Head of caudate nucleus (tissue), 42 donors: ENCODE measurements around the gene PPP1R12B.
"Not testable (repeated sequence)": the region's sequence is repeated elsewhere in the genome, so short reads cannot be mapped to it uniquely, and the experiment has no call there.

ENCODE experiments used
- DNase-seq, 42 donors: peaks; one replicate each; pipeline versions ENCODE4 v3.0.0 to v3.0.0-alpha.2; 2020 to 2021; ENCODE audit warnings: mixed read lengths in 7 of 42
- intact Hi-C: fragments of 100-400 bp; cut with DNase I; formaldehyde crosslinking; loops from one replicate; pipeline ENCODE4 v1.15.0; 2022

Gene PPP1R12B

GRCh38 chr1:202629257-202629811 lies 280.8 kb downstream of the PPP1R12B start:
- DNase-seq, result peak in 2 of 42 donors; percentile 6 to 23
- intact Hi-C loops, result not testable (repeated sequence)

GRCh38 chr1:202630096-202630495 lies 281.6 kb downstream of the PPP1R12B start:
- intact Hi-C loops, result not testable (repeated sequence)
- peak in 1 of 42 donors; percentile 6 for DNase-seq

GRCh38 chr1:202630541-202630940 lies 282.0 kb downstream of the PPP1R12B start:
- intact Hi-C loops, result no loop called here
- DNase-seq, result peak in 2 of 42 donors; percentile 8 to 23

GRCh38 chr1:202631076-202631923 lies 282.8 kb downstream of the PPP1R12B start:
- intact Hi-C loops, result no loop called here
- peak in 2 of 42 donors; percentile 9 to 22 for DNase-seq

GRCh38 chr1:202632241-202632640 lies 283.7 kb downstream of the PPP1R12B start:
- DNase-seq, result peak in 26 of 42 donors; percentile 31 to 77 (median 56)
- intact Hi-C loops, result no loop called here

- intact Hi-C loops, DNase-seq: not testable (repeated sequence)
Measured at GRCh38 chr1:202636171-202636570, 287.7 kb downstream of the PPP1R12B start.

GRCh38 chr1:202637321-202638018 lies 289.0 kb downstream of the PPP1R12B start:
- intact Hi-C loops, DNase-seq: not testable (repeated sequence)

- intact Hi-C loops, result no loop called here
- no peak for DNase-seq
Measured at GRCh38 chr1:202638019-202638700, 289.7 kb downstream of the PPP1R12B start.

- not testable (repeated sequence) for DNase-seq
Measured at GRCh38 chr1:202638701-202639305, 290.3 kb downstream of the PPP1R12B start.

GRCh38 chr1:202639500-202639899 lies 291.0 kb downstream of the PPP1R12B start:
- no peak for DNase-seq

More at GRCh38 chr1:202638701-202639305, 290.3 kb downstream of the PPP1R12B start:
- intact Hi-C loops, result not testable (repeated sequence)

GRCh38 chr1:202642212-202642611 lies 293.7 kb downstream of the PPP1R12B start:
- intact Hi-C loops, result loop anchor here (10.0 kb wide), 1 partner anchor 63 kb away; no protein-coding TSS in a partner anchor
- DNase-seq, result no peak

More at GRCh38 chr1:202639500-202639899, 291.0 kb downstream of the PPP1R12B start:
- intact Hi-C loops, result no loop called here
